H1 (cell line): Measurements from ENCODE around the gene FASN. TPM values are rescaled to one million over a fixed set of nuclear protein-coding genes. Genes with fewer than 3 reads are reported as not detected.

ENCODE experiments used
- CHD7 ChIP-seq: fragments of 300-600 bp; sonication (generic); IDR thresholded peaks from 2 replicates; pipeline ENCODE4 v1.7.1; 2012; ENCODE audit warnings: low read length, moderate library complexity, mild to moderate bottlenecking, inconsistent platforms; ENCODE audit not compliant: insufficient replicate concordance
- CTCF ChIP-seq, 3 experiments: IDR thresholded peaks; 1 replicate in 2 of 3; 2 replicates in 1 of 3; pipeline versions ENCODE4 v1.5.1 to v1.6.1; 2011; ENCODE audit warnings: low read length in 3 of 3, mild to moderate bottlenecking in 3 of 3, inconsistent platforms in 2 of 3, low read depth in 1 of 3, moderate library complexity in 1 of 3; ENCODE audit not compliant: insufficient read depth in 1 of 3; ENCODE audit errors: control extremely low read depth in 1 of 3
- EGR1 ChIP-seq: IDR thresholded peaks from 2 replicates; pipeline ENCODE4 v1.6.1; 2011; ENCODE audit warnings: low read depth, low read length, borderline replicate concordance
- JUND ChIP-seq: IDR thresholded peaks from 2 replicates; pipeline ENCODE4 v1.6.1; 2011; ENCODE audit warnings: mild to moderate bottlenecking, improper control_type of control experiment, low read length
- RXRA ChIP-seq: IDR thresholded peaks from 2 replicates; pipeline ENCODE4 v1.6.1; 2011; ENCODE audit warnings: low read depth, mild to moderate bottlenecking, low read length, moderate library complexity; ENCODE audit not compliant: insufficient read depth
- SP1 ChIP-seq: IDR thresholded peaks from 2 replicates; pipeline ENCODE4 v1.6.1; 2011; ENCODE audit warnings: low read depth, low read length
- SUZ12 ChIP-seq: fragments of 200-600 bp; sonication (generic); IDR thresholded peaks from 2 replicates; pipeline ENCODE4 v1.6.1; 2012; ENCODE audit warnings: mild to moderate bottlenecking, inconsistent platforms, low read length, moderate library complexity, mixed read lengths
- polyA plus RNA-seq, 7 experiments: library from polyadenylated mRNA; depleted of rRNA in 3 of 7; stranded (reverse) in 5 of 7; unstranded in 2 of 7; fragments of >200 nt in 5 of 7; fragments of 200-250 nt in 2 of 7; gene quantifications; 1 replicate in 5 of 7; 2 replicates in 1 of 7; 4 replicates in 1 of 7; pipeline versions ENCODE4 v1.2.1 to v1.2.3, GENCODE V29; 2011 to 2013; ENCODE audit warnings: missing spikeins in 2 of 7, mixed read lengths in 2 of 7
- total RNA-seq: library from RNA; stranded (reverse); fragmentation: NEBNext Ultra II Directional; extraction: Animal tissue kit (Norgen Biotek cat#: 25700); gene quantifications from 2 replicates; pipeline ENCODE4 v1.2.1, GENCODE V29; 2021

The FASN gene
- total and polyA plus RNA-seq, 2 of the 8 experiments (the other 6 are each of a cell fraction or from before 2014, with no cell fraction given), result 143 to 561 TPM

DNA sequence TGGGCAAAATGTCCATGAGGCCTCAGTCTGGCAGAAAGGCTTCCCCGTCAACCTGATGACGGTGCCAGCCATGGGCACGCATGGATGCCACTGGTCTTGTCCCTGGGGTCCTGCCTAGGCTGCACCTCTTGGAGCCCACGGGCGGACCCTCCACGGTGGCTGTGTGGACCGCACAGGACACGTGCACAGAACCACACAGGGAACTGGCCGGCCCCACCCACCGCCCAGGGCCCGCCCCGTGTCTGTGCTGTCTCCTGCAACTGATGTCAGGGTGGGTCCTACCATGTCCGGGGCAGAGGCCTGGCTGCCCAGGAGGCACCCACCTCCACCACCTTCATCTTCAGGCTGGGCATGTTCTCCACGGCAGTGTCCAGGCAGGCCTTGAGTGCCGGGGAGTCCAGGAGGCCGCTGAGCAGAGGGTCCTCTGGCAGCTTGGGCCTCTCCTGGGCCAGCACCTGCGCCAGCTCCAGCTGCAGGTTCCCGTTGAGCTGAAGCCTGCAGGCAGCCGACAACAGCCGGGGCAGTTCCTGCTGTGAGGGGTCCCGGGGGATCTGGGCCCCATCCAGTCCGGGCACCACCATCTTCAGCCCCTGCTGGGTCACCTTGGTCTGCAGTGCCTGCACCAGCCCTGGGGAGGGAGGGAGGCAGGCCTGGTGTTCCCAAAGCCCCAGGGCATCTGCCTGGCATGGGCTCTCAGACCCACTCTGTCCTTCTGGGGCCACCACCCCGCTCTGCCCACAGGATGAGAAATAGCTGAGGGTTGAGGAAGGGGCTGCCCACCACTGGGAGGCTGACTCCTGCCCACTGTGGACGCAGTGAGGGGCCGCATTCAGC is 11.9 kb downstream of the FASN start (continued):
- TF ChIP-seq CHD7 (no peak), SP1 (no peak), CTCF (IDR thresholded peaks at IDR 0.05; ENCODE audit: control extremely low read depth in 1 of 3, insufficient read depth in 1 of 3, low read depth in 1 of 3, low read length in 3 of 3) (no peak), EGR1 (no peak), RXRA (no peak), JUND (no peak), SUZ12 (no peak)
